ENCODE measurements around the gene SINHCAF. TPM values are rescaled to one million over a fixed set of nuclear protein-coding genes. Genes with fewer than 3 reads are reported as not detected.

The SINHCAF gene
- total and polyA plus RNA-seq, 2 experiments from 2014 or later, result 66.2 to 122 TPM

DNA sequence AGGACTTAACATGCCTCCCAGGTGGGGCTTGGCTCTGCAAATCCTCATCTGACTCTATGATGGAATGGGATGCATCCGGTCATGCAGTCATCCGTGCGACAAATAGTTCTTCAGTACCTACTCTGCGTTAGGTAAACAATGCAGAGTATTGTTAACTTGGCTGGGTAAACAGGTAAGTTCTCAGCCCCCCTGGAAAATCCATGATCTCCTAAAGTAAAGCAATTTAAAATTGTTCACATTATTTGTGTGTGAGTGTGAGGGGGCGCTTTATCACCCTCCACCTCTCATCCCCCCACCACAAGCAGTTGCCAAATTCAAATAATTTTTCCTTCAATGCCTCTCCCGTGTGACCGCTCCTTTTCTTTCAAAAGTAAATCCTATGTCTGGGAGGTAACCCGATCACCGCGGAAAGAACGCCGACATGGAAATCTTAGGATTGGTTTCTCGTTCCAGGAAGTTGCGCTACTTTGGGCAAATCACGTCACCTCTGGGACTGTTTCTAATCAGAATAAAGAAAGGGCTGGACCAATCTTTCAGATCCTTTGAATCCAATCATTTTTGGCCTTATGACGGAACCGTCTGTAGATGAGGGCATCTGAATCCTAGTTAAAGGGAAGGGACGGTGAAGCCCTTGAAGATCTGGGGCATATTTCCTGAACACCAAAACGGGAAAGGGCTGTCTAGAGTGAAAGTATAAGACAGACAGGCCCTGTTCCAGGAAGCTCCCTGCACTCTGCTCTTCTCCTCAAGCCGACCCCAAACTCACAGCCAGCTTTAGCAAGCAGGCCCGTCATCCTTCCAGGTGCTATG is 44.0 kb upstream of the SINHCAF start:
- Histone ChIP-seq H3K9me3 (ENCODE audit: low read depth) (no peaks in the 10 kb centered on the region), H3K27ac (peak overlapping the region; percentile 97), H3K4me3 (peak overlapping the region; percentile 8), H3K4me2 (peak overlapping the region; percentile 73), H3K9me2 (replicated peaks; ENCODE audit: insufficient read depth) (no peaks in the 10 kb centered on the region), H4K20me1 (ENCODE audit: insufficient read depth, poor library complexity, severe bottlenecking) (no peaks in the 10 kb centered on the region), H3K4me1 (ENCODE audit: insufficient read depth) (peaks cover 21% of the 10 kb centered on the region), H3K27me3 (no peaks in the 10 kb centered on the region), H3K79me2 (no peaks in the 10 kb centered on the region), H3K36me3 (replicated peaks; ENCODE audit: insufficient read depth, low read depth) (no peaks in the 10 kb centered on the region), H2AFZ (peak overlapping the region; percentile 64)
- TF ChIP-seq EZH2 (IDR thresholded peaks at IDR 0.05; ENCODE audit: borderline replicate concordance) (no peak), EZH2phosphoT487 (IDR thresholded peaks at IDR 0.05; ENCODE audit: low read depth, severe bottlenecking, unreplicated experiment) (no peak), CTCF (IDR thresholded peaks at IDR 0.05; ENCODE audit: poor library complexity) (no peak)
- DNase-seq (ENCODE audit: low spot score), result peak; percentile 73
- 15% methylated on average over 21 of the region's 21 CpGs for WGBS (ENCODE audit: low lambda C conversion rate, missing lambda C conversion rate)

DNA sequence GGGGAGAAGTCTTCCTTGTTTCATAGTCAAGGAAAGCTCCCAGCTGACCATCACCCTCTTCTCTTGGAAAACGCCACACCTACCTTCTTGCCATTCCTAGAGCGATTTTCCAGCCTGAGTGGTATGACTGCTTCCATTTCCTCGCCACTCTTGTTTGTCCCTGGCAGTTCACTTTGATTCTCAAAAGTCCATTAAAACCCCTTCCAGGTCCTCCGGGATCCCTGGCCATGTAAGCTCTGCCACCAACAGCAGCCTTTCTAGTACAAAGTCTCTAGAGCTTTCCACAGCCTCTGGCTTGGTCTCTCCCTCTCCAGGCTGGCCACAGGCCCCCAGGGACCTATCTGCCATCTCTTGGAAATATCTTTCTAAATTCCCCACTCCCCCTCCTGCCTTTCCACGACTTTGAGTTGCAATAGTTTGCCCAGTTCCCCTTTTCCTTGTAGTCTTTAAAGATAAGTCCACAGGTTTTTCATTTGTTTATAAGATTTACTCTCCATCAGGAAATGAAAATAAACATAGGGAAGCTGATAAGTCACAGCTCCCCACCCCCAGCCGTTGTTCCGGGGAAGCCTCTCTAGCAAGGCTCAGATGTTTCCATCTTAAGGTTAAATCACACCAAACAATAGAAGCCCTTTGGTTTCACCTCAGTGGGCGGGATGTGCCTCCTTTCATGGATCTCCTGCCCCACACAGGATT is 42.9 kb upstream of the SINHCAF start:
- Histone ChIP-seq H3K9me3 (ENCODE audit: low read depth) (no peaks in the 10 kb centered on the region), H3K27me3 (no peaks in the 10 kb centered on the region), H2AFZ (peak overlapping the region; percentile 27), H3K4me2 (peak overlapping the region; percentile 73), H4K20me1 (ENCODE audit: insufficient read depth, poor library complexity, severe bottlenecking) (no peaks in the 10 kb centered on the region), H3K27ac (peak overlapping the region; percentile 97), H3K9me2 (replicated peaks; ENCODE audit: insufficient read depth) (no peaks in the 10 kb centered on the region), H3K4me3 (no peak overlapping the region), H3K79me2 (no peaks in the 10 kb centered on the region), H3K36me3 (replicated peaks; ENCODE audit: insufficient read depth, low read depth) (no peaks in the 10 kb centered on the region), H3K4me1 (ENCODE audit: insufficient read depth) (peaks cover 21% of the 10 kb centered on the region)
- peak; percentile 30 for DNase-seq (ENCODE audit: low spot score)
- WGBS (ENCODE audit: low lambda C conversion rate, missing lambda C conversion rate), result 28% methylated on average over 8 of the region's 8 CpGs
- TF ChIP-seq EZH2 (IDR thresholded peaks at IDR 0.05; ENCODE audit: borderline replicate concordance) (no peak), CTCF (IDR thresholded peaks at IDR 0.05; ENCODE audit: poor library complexity) (no peak), EZH2phosphoT487 (IDR thresholded peaks at IDR 0.05; ENCODE audit: low read depth, severe bottlenecking, unreplicated experiment) (no peak)

GRCh38 chr12:31366104-31366621 is 40.2 kb upstream of the SINHCAF start:
- Histone ChIP-seq H3K4me2 (no peak overlapping the region), H3K4me3 (no peak overlapping the region), H3K4me1 (ENCODE audit: insufficient read depth) (peaks cover 37% of the 10 kb centered on the region), H3K9me2 (replicated peaks; ENCODE audit: insufficient read depth) (no peaks in the 10 kb centered on the region), H3K9me3 (ENCODE audit: low read depth) (no peaks in the 10 kb centered on the region), H3K27ac (no peak overlapping the region), H3K27me3 (no peaks in the 10 kb centered on the region), H3K36me3 (replicated peaks; ENCODE audit: insufficient read depth, low read depth) (no peaks in the 10 kb centered on the region), H4K20me1 (ENCODE audit: insufficient read depth, poor library complexity, severe bottlenecking) (no peaks in the 10 kb centered on the region), H3K79me2 (no peaks in the 10 kb centered on the region), H2AFZ (no peak overlapping the region)
- 91% methylated on average over 11 of the region's 11 CpGs for WGBS (ENCODE audit: low lambda C conversion rate, missing lambda C conversion rate)
- TF ChIP-seq EZH2 (IDR thresholded peaks at IDR 0.05; ENCODE audit: borderline replicate concordance) (no peak), EZH2phosphoT487 (IDR thresholded peaks at IDR 0.05; ENCODE audit: low read depth, severe bottlenecking, unreplicated experiment) (no peak), CTCF (IDR thresholded peaks at IDR 0.05; ENCODE audit: poor library complexity) (no peak)
- no peak for DNase-seq (ENCODE audit: low spot score)
